NCI-H146 (cell line): ENCODE data around the gene TRIM22.

Experiments
- DNase-seq: peaks from one replicate; lab custom pipeline; 2025; lab: John Stamatoyannopoulos, UW

Gene TRIM22

GRCh38 chr11:5746614-5747013 lies 57.0 kb downstream of the TRIM22 start:
- no peak for DNase-seq

- DNase-seq: no peak
Measured at GRCh38 chr11:5749836-5750235, 60.2 kb downstream of the TRIM22 start.

- DNase-seq: no peak
Measured at GRCh38 chr11:5753943-5754342, 64.4 kb downstream of the TRIM22 start, which contains the start of gene OR52N4. Gene OR52N4, plus strand, starts transcription at chr11:5754243. Its CDS starts 498 bp downstream, at chr11:5754741.
